HepG2 (cell line): Measurements from ENCODE around the gene TMEM165. TPM values are rescaled to one million over a fixed set of nuclear protein-coding genes. Genes with fewer than 3 reads are reported as not detected.

Source experiments
- ATAC-seq: fragments of 200-7000 bp; cut with Tn5 transposase; 3 replicates; pipeline ENCODE4 v1.9.1; 2020; ENCODE audit warnings: mild to moderate bottlenecking, moderate library complexity
- BruUV-seq: library from RNA; stranded (reverse); fragments of 400-500 nt; replicated peaks from 2 replicates; lab custom pipeline; 2021; lab: Mats Ljungman, UMichigan
- CTCF ChIA-PET: fragments of 300-600 bp; formaldehyde crosslinking; extraction: SDS; loops from one replicate; lab custom pipeline; 2021; ENCODE audit warnings: low total read pairs, inconsistent platforms, low intra/inter-chr PET ratio; lab: Yijun Ruan, JAX
- POLR2A ChIA-PET: fragments of 350-600 bp; sonication (Branson Sonifier 250); formaldehyde crosslinking; loops from one replicate; lab custom pipeline; 2020; ENCODE audit warnings: antibody characterized with exemption, inconsistent platforms; lab: Yijun Ruan, JAX
- DNase-seq: peaks from one replicate; pipeline ENCODE4 v3.0.0-alpha.2; 2015; ENCODE audit warnings: low spot score
- FAIRE-seq: peaks from 3 replicates; lab custom pipeline; 2011; peaks lifted over from hg19 to GRCh38; lab: Jason Lieb, UNC
- H2AFZ ChIP-seq: one replicate; pipeline ENCODE4 v1.6.1; 2011; ENCODE audit warnings: low read length, inconsistent platforms
- H3K27ac ChIP-seq: fragments of 300-600 bp; 3 replicates; pipeline ENCODE4 v1.8.0; 2011; ENCODE audit warnings: mixed run types, mild to moderate bottlenecking, mixed read lengths, low read length, inconsistent platforms; ENCODE audit not compliant: insufficient read depth; ENCODE audit errors: extremely low read length
- H3K27me3 ChIP-seq, 2 experiments: fragments of 200-600 bp in 1 of 2; 2 replicates in 1 of 2; 3 replicates in 1 of 2; pipeline versions ENCODE4 v1.6.0 to v1.8.0; 2011; ENCODE audit warnings: low read length in 2 of 2, mild to moderate bottlenecking in 2 of 2, moderate library complexity in 2 of 2, inconsistent platforms in 1 of 2; ENCODE audit not compliant: insufficient read depth in 2 of 2, control insufficient read depth in 1 of 2
- H3K36me3 ChIP-seq, 2 experiments: fragments of 200-600 bp in 1 of 2; replicated peaks in 1 of 2; 2 replicates in 1 of 2; 3 replicates in 1 of 2; pipeline versions ENCODE4 v1.5.1 to v1.8.0; 2011; ENCODE audit warnings: low read length in 2 of 2, inconsistent platforms in 1 of 2; ENCODE audit not compliant: insufficient read depth in 2 of 2, control insufficient read depth in 1 of 2
- H3K4me1 ChIP-seq: 2 replicates; pipeline ENCODE4 v1.5.1; 2012; ENCODE audit warnings: low read length, inconsistent platforms; ENCODE audit not compliant: insufficient read depth
- H3K4me2 ChIP-seq: 2 replicates; pipeline ENCODE4 v1.6.0; 2011; ENCODE audit warnings: low read depth, low read length, inconsistent platforms
- H3K4me3 ChIP-seq, 3 experiments: fragments of 200-600 bp in 1 of 3; sonication (generic), shearing (Covaris generic) in 1 of 3; replicated peaks in 1 of 3; 2 replicates each; pipeline ENCODE4 v1.5.1; 2011 to 2016; ENCODE audit warnings: low read length in 3 of 3, inconsistent platforms in 2 of 3, low read depth in 2 of 3, mild to moderate bottlenecking in 2 of 3, control low read depth in 1 of 3, mixed read lengths in 1 of 3; ENCODE audit not compliant: insufficient read depth in 1 of 3
- H3K79me2 ChIP-seq: one replicate; pipeline ENCODE4 v1.6.1; 2011; ENCODE audit warnings: low read length, inconsistent platforms; ENCODE audit not compliant: insufficient read depth
- H3K9ac ChIP-seq: 2 replicates; pipeline ENCODE4 v1.6.0; 2011; ENCODE audit warnings: mild to moderate bottlenecking, low read depth, low read length, inconsistent platforms; ENCODE audit not compliant: insufficient read depth
- H3K9me3 ChIP-seq: 2 replicates; pipeline ENCODE4 v1.5.1; 2012; ENCODE audit warnings: mild to moderate bottlenecking, low read length
- H4K20me1 ChIP-seq: 2 replicates; pipeline ENCODE4 v1.6.0; 2011; ENCODE audit warnings: inconsistent platforms, mild to moderate bottlenecking, low read length, moderate library complexity; ENCODE audit not compliant: insufficient read depth
- ATM ChIP-seq: fragments of 450-650 bp; IDR thresholded peaks from 2 replicates; pipeline ENCODE4 v1.7.1; 2017; ENCODE audit warnings: mild to moderate bottlenecking, borderline replicate concordance
- EZH2 ChIP-seq: conservative IDR thresholded peaks from 2 replicates; pipeline ENCODE4 v1.6.1; 2012; ENCODE audit warnings: mild to moderate bottlenecking, low read depth, low read length, moderate library complexity
- GZF1 ChIP-seq: sonication (generic); formaldehyde crosslinking; IDR thresholded peaks from 2 replicates; pipeline ENCODE4 v1.5.1; 2020; ENCODE audit warnings: mild to moderate bottlenecking, missing genetic modification reagents
- HNF4A ChIP-seq: sonication (generic); formaldehyde crosslinking; IDR thresholded peaks from 2 replicates; pipeline ENCODE4 v1.4.0; 2020; ENCODE audit warnings: missing genetic modification reagents
- NR2F6 ChIP-seq, 2 experiments: IDR thresholded peaks; 2 replicates each; pipeline ENCODE4 v1.6.1; 2016; ENCODE audit warnings: antibody characterized with exemption in 1 of 2, mild to moderate bottlenecking in 1 of 2
- SAFB2 ChIP-seq: sonication (generic); formaldehyde crosslinking; IDR thresholded peaks from 2 replicates; pipeline ENCODE4 v1.5.1; 2020; ENCODE audit warnings: missing genetic modification reagents, low read depth, mild to moderate bottlenecking, borderline replicate concordance
- SOX13 ChIP-seq, 3 experiments: fragments of 450-650 bp in 1 of 3; sonication (generic) in 1 of 3; formaldehyde crosslinking in 1 of 3; IDR thresholded peaks in 2 of 3; conservative IDR thresholded peaks in 1 of 3; 2 replicates each; pipeline versions ENCODE4 v1.5.0 to v1.6.1; 2016 to 2020; ENCODE audit warnings: antibody characterized with exemption in 1 of 3, mild to moderate bottlenecking in 1 of 3, missing compliant biosample characterization in 1 of 3, missing genetic modification reagents in 1 of 3, moderate library complexity in 1 of 3
- ZBTB40 ChIP-seq, 2 experiments: fragments of 450-650 bp in 1 of 2; sonication (generic) in 1 of 2; formaldehyde crosslinking in 1 of 2; IDR thresholded peaks; 2 replicates each; pipeline versions ENCODE4 v1.6.1 to v1.8.0; 2016 to 2022; ENCODE audit warnings: antibody characterized with exemption in 1 of 2, mild to moderate bottlenecking in 1 of 2, missing genetic modification reagents in 1 of 2
- ZBTB7A ChIP-seq: sonication (generic); formaldehyde crosslinking; IDR thresholded peaks from 2 replicates; pipeline ENCODE4 v1.8.0; 2022; ENCODE audit warnings: mild to moderate bottlenecking, missing genetic modification reagents
- ZNF234 ChIP-seq: sonication (generic); formaldehyde crosslinking; conservative IDR thresholded peaks from 2 replicates; pipeline ENCODE4 v1.5.1; 2020; ENCODE audit warnings: mild to moderate bottlenecking, missing genetic modification reagents
- ZNF468 ChIP-seq: sonication (generic); formaldehyde crosslinking; IDR thresholded peaks from 2 replicates; pipeline ENCODE4 v1.8.0; 2022; ENCODE audit warnings: mild to moderate bottlenecking, moderate library complexity, missing genetic modification reagents
- in situ Hi-C: cut with HindIII; loops from 2 replicates; pipeline ENCODE4 v1.10.0; 2017; ENCODE audit warnings: low pct_unique_long_range_greater_than_20kb; ENCODE audit not compliant: extremely low pct_ligation_motif_present
- intact Hi-C: fragments of 100-400 bp; cut with micrococcal nuclease; formaldehyde crosslinking; loops from one replicate; pipeline ENCODE4 v1.10.0; 2022; ENCODE audit not compliant: unreplicated experiment
- polyA plus RNA-seq, 8 experiments: library from polyadenylated mRNA; depleted of rRNA in 3 of 8; stranded (reverse) in 7 of 8; unstranded in 1 of 8; fragments of >200 nt; fragmentation: Illumina TruSeq in 4 of 8; extraction: Trizol in 4 of 8; gene quantifications; 2 replicates each; pipeline versions ENCODE4 v1.2.1 to v1.2.3, GENCODE V29; 2011 to 2016; ENCODE audit warnings: low read depth in 4 of 8, missing spikeins in 1 of 8, mixed read lengths in 1 of 8; ENCODE audit not compliant: insufficient read depth in 1 of 8
- total RNA-seq, 5 experiments: library from RNA; depleted of rRNA; stranded (reverse); fragments of >200 nt; fragmentation: Illumina TruSeq; extraction: Trizol; gene quantifications; 2 replicates each; pipeline ENCODE4 v1.2.3, GENCODE V29; 2016; ENCODE audit warnings: low read depth in 1 of 5
- TF ChIP-seq, protein P1 (sequence below): sonication (generic); formaldehyde crosslinking; IDR thresholded peaks from 2 replicates; pipeline ENCODE4 v1.9.0; 2021; ENCODE audit warnings: missing genetic modification reagents, borderline replicate concordance

TMEM165 gene
- total and polyA plus RNA-seq, 2 of the 13 experiments (the other 11 are each of a cell fraction or from before 2014, with no cell fraction given) = 54.6 to 103 TPM

- Histone ChIP-seq H3K4me1 (peaks cover 28% of the 10 kb centered on the region), H3K9me3 (no peaks in the 10 kb centered on the region), H3K27ac (peak overlapping the region; percentile 66), H3K9ac (no peak overlapping the region), H4K20me1 (no peaks in the 10 kb centered on the region), H3K36me3 (peaks cover 7 to 44% of the 10 kb centered on the region in 2 experiments; a peak in 4 of 5 replicates), H2AFZ (no peak overlapping the region), H3K27me3 (no peaks in the 10 kb centered on the region), H3K79me2 (no peaks in the 10 kb centered on the region), H3K4me3 (no peak overlapping the region), H3K4me2 (peak overlapping the region; percentile 44)
- CTCF ChIA-PET = interaction anchor here (0.7 kb wide), 1 partner anchor 93 kb away, joined by 3 read pairs; the partner anchor contains the start of gene SRD5A3
- POLR2A ChIA-PET = interaction anchor here (1.7 kb wide), 1 partner anchor 93 kb away, joined by 3 read pairs; the partner anchor contains the start of gene SRD5A3
- no TSS peak for BruUV-seq
- no peak for FAIRE-seq
- intact Hi-C loops (no loop called here), in situ Hi-C loops (no loop called here)
- no peak for ATAC-seq
- DNase-seq = peak; percentile 12
- no peak for TF ChIP-seq ZNF234
- TF ChIP-seq ZBTB7A (CRISPR knock-in tag) = no peak
- TF ChIP-seq HNF4A (CRISPR knock-in tag) = peak; percentile 44; the same call in 1 of the 2 replicates
- TF ChIP-seq SAFB2 (CRISPR knock-in tag) = no peak
- TF ChIP-seq NR2F6 (IDR thresholded peaks at IDR 0.05) = peak; percentile 29
- no peak for TF ChIP-seq NR2F6 (CRISPR knock-in tag; IDR thresholded peaks at IDR 0.05)
- TF ChIP-seq ZBTB40 (IDR thresholded peaks at IDR 0.05) = no peak
- TF ChIP-seq ZBTB40 (CRISPR knock-in tag; IDR thresholded peaks at IDR 0.05) = no peak
- TF ChIP-seq EZH2 = no peak
- TF ChIP-seq, protein P1, sequence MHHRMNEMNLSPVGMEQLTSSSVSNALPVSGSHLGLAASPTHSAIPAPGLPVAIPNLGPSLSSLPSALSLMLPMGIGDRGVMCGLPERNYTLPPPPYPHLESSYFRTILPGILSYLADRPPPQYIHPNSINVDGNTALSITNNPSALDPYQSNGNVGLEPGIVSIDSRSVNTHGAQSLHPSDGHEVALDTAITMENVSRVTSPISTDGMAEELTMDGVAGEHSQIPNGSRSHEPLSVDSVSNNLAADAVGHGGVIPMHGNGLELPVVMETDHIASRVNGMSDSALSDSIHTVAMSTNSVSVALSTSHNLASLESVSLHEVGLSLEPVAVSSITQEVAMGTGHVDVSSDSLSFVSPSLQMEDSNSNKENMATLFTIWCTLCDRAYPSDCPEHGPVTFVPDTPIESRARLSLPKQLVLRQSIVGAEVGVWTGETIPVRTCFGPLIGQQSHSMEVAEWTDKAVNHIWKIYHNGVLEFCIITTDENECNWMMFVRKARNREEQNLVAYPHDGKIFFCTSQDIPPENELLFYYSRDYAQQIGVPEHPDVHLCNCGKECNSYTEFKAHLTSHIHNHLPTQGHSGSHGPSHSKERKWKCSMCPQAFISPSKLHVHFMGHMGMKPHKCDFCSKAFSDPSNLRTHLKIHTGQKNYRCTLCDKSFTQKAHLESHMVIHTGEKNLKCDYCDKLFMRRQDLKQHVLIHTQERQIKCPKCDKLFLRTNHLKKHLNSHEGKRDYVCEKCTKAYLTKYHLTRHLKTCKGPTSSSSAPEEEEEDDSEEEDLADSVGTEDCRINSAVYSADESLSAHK (CRISPR knock-in tag) = no peak
- no peak for TF ChIP-seq GZF1 (CRISPR knock-in tag)
- TF ChIP-seq ATM = no peak
- no peak for TF ChIP-seq SOX13 (IDR thresholded peaks at IDR 0.05)
- peak in 1 of 2 experiments; percentile 77; a peak in 2 of 4 replicates for TF ChIP-seq SOX13 (CRISPR knock-in tag; conservative IDR thresholded peaks at IDR 0.05 in 1 of 2, IDR thresholded peaks at IDR 0.05 in 1 of 2)
- no peak for TF ChIP-seq ZNF468 (CRISPR knock-in tag)
Measured at GRCh38 chr4:55439023-55439422, 43.3 kb downstream of the TMEM165 start.
